ENCODE measurements around the gene TP53AIP1. TPM values are rescaled to one million over a fixed set of nuclear protein-coding genes. Genes with fewer than 3 reads are reported as not detected.

The TP53AIP1 gene
- total RNA-seq, 1 donor from 2014 or later: 0.24 TPM

DNA sequence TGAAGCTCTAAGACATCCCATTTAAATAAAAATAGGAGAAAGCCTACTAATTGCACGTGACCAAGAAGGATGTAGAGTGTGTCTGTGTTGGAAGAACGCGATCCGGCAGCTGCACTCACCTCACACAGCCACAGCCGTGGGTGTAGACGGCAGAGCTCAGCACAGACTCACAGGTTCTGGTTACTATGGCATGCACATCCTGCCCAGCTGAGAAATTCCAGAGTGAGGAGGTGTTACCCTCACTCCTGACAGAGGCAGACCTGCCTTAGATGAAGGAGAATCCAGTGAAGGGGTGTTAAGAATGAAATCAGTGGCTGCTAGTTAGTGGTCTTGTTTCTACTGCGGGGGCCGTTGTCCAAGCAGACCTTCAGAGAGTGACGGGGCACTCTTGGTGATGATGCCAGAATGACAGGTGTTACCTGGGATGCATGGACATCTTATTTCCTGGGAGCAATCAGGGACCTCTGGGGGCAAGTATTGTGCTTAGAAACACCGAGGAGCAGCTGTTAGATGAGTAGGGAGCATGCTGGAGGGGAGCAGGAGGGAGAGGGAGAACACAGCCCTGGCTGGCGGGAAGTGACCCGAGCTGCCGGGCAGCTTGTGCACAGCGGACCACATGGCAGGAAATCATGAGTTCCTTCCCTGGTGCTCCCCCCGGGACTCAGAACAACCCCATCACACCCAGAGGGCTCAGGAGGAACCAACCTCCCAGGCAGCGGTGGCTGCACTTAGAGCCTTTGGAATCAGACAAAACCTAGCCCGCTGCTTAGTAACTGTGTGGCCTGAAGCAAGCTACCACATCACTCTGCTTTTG, 39.2 kb downstream of the TP53AIP1 start:
- H3K27ac Mint-ChIP-seq: peak overlapping the region; percentile 31
- H3K27me3 Mint-ChIP-seq: peaks cover 80% of the 10 kb centered on the region
- no peaks in the 10 kb centered on the region for H3K9me3 Mint-ChIP-seq
- no peak for DNase-seq (ENCODE audit: extremely low spot score, unreplicated experiment)
- H3K36me3 Mint-ChIP-seq: no peaks in the 10 kb centered on the region
- TF ChIP-seq, protein P1, sequence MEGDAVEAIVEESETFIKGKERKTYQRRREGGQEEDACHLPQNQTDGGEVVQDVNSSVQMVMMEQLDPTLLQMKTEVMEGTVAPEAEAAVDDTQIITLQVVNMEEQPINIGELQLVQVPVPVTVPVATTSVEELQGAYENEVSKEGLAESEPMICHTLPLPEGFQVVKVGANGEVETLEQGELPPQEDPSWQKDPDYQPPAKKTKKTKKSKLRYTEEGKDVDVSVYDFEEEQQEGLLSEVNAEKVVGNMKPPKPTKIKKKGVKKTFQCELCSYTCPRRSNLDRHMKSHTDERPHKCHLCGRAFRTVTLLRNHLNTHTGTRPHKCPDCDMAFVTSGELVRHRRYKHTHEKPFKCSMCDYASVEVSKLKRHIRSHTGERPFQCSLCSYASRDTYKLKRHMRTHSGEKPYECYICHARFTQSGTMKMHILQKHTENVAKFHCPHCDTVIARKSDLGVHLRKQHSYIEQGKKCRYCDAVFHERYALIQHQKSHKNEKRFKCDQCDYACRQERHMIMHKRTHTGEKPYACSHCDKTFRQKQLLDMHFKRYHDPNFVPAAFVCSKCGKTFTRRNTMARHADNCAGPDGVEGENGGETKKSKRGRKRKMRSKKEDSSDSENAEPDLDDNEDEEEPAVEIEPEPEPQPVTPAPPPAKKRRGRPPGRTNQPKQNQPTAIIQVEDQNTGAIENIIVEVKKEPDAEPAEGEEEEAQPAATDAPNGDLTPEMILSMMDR (conservative IDR thresholded peaks at IDR 0.05): no peak
- H3K4me3 Mint-ChIP-seq: peak overlapping the region; percentile 80
- peaks cover 24% of the 10 kb centered on the region for H3K4me1 Mint-ChIP-seq (ENCODE audit: unreplicated experiment)

DNA sequence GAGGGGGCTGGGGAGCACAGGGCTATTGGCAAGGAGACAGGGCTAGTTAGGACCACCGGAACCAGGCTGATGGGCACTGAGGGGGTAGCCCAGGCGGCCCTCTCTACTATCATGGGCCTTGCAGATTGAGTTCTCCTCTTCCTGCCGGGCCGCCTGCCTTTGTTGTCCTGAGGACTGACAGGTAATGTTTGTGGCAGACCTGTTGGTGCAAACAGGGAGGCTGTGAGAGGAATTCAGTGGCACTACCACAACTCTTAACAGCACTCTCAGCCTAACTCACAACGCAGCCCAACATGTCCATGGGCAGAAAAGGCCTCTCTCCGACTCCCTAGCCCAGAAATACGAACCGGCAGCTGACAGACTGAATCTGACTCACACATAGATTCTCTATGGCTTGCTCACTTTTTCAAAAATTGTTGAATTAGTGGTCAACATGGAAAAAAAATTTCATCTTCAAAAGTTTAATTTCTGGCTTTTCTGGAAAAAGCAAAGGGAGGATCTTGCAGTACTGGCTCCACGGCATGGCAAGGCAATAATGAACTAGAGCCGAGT, 40.1 kb downstream of the TP53AIP1 start:
- no peak overlapping the region for H3K4me3 Mint-ChIP-seq
- H3K36me3 Mint-ChIP-seq: no peaks in the 10 kb centered on the region
- TF ChIP-seq, protein P1 (conservative IDR thresholded peaks at IDR 0.05): no peak
- H3K27ac Mint-ChIP-seq: peak overlapping the region; percentile 19
- peaks cover 24% of the 10 kb centered on the region for H3K4me1 Mint-ChIP-seq (ENCODE audit: unreplicated experiment)
- no peaks in the 10 kb centered on the region for H3K9me3 Mint-ChIP-seq
- H3K27me3 Mint-ChIP-seq: peaks cover 82% of the 10 kb centered on the region
- DNase-seq (ENCODE audit: extremely low spot score, unreplicated experiment): no peak

DNA sequence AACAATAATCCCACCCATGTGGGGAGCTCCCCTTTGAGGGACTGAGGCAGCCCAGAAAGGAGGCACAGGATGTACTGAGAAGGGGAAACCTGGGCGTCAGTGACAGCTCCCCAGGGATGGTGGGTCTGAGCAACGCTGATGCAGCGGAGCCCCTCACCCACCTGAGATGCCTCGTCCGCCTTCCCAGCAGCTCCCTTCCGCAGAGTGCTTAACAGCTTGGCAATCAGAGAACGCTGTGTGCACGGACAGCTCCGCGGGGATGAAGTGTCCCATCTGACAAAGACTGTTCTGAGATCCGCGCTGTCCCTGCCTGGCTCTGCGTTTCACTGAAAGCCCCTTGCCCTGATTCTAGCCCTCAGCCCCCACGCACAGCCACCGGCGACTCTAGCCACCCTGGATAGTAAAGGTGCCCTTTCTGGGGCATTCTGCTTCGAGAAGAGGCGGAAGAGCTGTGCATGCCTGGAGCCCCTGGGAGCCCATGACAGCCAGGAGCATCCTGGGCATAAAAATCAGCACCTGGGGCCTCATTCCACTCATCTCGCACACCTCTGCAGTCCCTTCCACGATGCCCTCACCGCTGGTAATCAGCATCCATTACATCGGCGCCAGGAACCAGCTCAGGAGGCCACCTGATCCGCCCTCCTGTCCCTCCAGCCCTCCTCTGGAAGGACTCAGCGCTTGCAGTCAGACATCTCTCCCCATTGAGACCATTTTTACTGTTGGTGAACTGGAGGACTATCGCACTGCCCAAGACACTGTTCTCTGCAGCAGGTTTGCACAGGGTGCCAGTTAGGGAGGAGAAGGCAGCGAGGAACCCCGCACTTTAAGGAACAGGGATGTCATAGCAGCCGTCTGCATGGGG, 40.8 kb downstream of the TP53AIP1 start:
- TF ChIP-seq, protein P1 (conservative IDR thresholded peaks at IDR 0.05): no peak
- Mint-ChIP-seq H3K27me3 (peaks cover 75% of the 10 kb centered on the region), H3K27ac (peak overlapping the region; percentile 19), H3K4me1 (ENCODE audit: unreplicated experiment) (peaks cover 24% of the 10 kb centered on the region), H3K36me3 (no peaks in the 10 kb centered on the region), H3K9me3 (no peaks in the 10 kb centered on the region), H3K4me3 (peak overlapping the region; percentile 44)
- DNase-seq (ENCODE audit: extremely low spot score, unreplicated experiment): no peak

DNA sequence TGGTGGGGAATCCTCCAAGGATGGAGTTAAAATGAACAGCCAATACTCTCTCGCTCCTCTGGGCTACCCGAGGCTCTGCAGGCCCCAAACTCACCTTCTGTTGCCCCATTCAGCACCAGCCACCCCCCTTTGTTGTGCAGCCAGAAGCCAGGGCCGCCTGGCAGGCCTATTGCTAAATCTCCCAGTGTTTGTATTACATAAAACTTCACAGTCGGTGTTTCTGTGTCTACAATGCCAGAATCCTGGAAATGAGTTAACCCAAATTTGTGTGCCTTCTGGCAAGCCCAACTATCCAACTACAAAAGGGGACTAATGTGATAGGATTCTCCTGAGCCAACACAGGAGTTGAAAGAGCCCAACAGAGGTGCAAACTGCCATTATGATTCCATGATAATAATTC, 42.2 kb downstream of the TP53AIP1 start:
- Mint-ChIP-seq H3K27me3 (peaks cover 64% of the 10 kb centered on the region), H3K4me1 (ENCODE audit: unreplicated experiment) (peaks cover 18% of the 10 kb centered on the region), H3K27ac (no peak overlapping the region), H3K4me3 (no peak overlapping the region), H3K36me3 (no peaks in the 10 kb centered on the region), H3K9me3 (no peaks in the 10 kb centered on the region)
- TF ChIP-seq, protein P1 (conservative IDR thresholded peaks at IDR 0.05): no peak
- no peak for DNase-seq (ENCODE audit: extremely low spot score, unreplicated experiment)

DNA sequence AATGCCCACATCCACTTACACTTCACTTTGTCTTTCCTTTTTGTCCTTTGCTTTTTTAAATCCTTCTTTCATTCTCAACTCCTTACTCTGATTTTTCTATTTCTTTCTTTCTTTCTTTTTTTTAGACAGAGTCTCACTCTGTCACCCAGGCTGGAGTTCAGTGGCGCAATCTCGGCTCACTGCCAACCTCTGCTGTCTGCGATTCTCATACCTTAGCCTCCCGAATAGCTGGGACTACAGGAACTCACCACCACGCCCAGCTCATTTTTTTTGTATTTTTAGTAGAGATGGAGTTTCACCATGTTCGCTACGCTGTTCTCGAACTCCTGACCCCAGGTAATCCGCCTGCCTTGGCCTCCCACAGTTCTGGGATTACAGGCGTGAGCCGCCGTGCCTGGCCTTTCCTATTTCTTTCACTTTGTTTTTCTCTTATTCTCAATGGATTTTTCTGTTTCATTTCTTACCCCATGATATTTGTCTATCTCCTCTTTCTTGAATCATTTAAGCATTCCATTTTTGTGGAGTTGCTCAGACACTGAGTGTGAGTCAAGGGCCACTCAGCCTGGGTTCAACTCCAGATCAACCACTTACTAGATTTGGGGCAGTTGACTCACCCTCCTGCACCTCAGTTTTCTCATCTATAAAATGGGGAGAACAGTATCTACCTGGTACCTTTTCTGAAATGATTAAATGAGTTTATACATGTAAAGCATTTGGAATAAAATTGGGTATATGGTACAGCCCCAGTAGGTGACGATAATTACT, 43.9 kb downstream of the TP53AIP1 start:
- no peak overlapping the region for H3K27ac Mint-ChIP-seq
- H3K36me3 Mint-ChIP-seq: no peaks in the 10 kb centered on the region
- no peak for DNase-seq (ENCODE audit: extremely low spot score, unreplicated experiment)
- H3K4me3 Mint-ChIP-seq: no peak overlapping the region
- TF ChIP-seq, protein P1 (conservative IDR thresholded peaks at IDR 0.05): no peak
- no peaks in the 10 kb centered on the region for H3K9me3 Mint-ChIP-seq
- H3K4me1 Mint-ChIP-seq (ENCODE audit: unreplicated experiment): peaks cover 8% of the 10 kb centered on the region
- H3K27me3 Mint-ChIP-seq: peaks cover 56% of the 10 kb centered on the region
